ENCODE results near the gene ZNF512. TPM values are rescaled to one million over a fixed set of nuclear protein-coding genes. Genes with fewer than 3 reads are reported as not detected.
"Not testable (repeated sequence)": the region's sequence is repeated elsewhere in the genome, so short reads cannot be mapped to it uniquely, and the experiment has no call there.

ZNF512 gene
- total RNA-seq, 3 donors from 2014 or later, result 28.8 to 42.7 (median 39.7) TPM

DNA sequence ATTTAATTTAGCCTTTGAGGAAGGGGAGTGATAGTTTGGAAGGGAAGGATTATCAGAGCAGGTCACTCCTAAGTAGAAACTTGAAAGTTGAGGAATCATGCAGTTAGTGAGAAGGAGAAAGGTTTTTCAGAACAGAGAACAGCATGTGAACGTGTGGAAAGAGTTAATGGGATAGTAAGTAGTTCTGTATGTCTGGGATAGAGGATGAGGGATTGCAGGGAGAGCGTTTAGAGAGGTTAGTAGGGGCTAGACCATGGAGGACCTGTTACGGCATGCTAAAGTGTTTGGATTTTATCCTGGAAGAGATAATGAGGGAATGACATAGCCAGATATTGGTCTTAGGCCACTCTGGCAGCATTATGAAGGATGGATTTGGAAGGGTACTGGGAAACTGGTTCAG lies 1.8 kb downstream of the ZNF512 start:
- Histone ChIP-seq H3K4me3 (no peak overlapping the region), H3K4me1 (no peaks in the 10 kb centered on the region), H3K27me3 (no peaks in the 10 kb centered on the region), H3K27ac (no peak overlapping the region), H3K9me3 (peaks cover 0 to 13% of the 10 kb centered on the region in 2 donors), H3K36me3 (no peaks in the 10 kb centered on the region)
- intact Hi-C loops (cut with DNase I; ENCODE audit: low total_unique reads), result no loop called here
- no peak for DNase-seq (ENCODE audit: low spot score in 2 of 2)
- no peak for TF ChIP-seq CTCF (IDR thresholded peaks at IDR 0.05)
- no peak for TF ChIP-seq POLR2A (IDR thresholded peaks at IDR 0.05)
- no peak for TF ChIP-seq POLR2AphosphoS5 (IDR thresholded peaks at IDR 0.05)

- Histone ChIP-seq H3K9me3 (peaks cover 11 to 36% of the 10 kb centered on the region in 2 donors), H3K4me3 (no peak overlapping the region), H3K27me3 (no peaks in the 10 kb centered on the region), H3K4me1 (no peaks in the 10 kb centered on the region), H3K27ac (no peak overlapping the region), H3K36me3 (no peaks in the 10 kb centered on the region)
- no peak for TF ChIP-seq POLR2A (IDR thresholded peaks at IDR 0.05)
- no peak for TF ChIP-seq POLR2AphosphoS5 (IDR thresholded peaks at IDR 0.05)
- TF ChIP-seq CTCF (IDR thresholded peaks at IDR 0.05), result no peak
- intact Hi-C loops (cut with DNase I; ENCODE audit: low total_unique reads), result no loop called here
- DNase-seq (ENCODE audit: low spot score in 2 of 2), result no peak
Observed at GRCh38 chr2:27587025-27587424, 4.2 kb downstream of the ZNF512 start.

DNA sequence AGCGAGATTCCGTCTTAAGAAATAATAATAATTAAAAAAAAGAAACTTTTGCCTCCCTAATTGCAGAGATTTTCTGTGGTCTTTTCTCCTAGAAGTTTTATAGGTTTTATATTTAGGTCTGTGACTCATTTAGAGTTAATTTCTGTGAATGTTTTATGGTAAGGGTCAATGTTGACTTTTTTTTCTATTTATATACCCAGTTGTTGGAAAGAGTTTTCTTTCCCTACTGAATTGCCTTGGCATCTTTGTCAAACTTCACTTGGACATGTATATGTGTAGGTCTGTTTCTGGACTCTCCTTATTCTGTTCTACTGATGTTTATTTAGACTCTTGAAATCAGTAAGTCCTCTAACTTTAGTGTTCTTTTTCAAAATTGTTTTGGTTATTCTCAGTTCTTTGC lies 5.5 kb downstream of the ZNF512 start:
- Histone ChIP-seq H3K27ac (no peak overlapping the region), H3K36me3 (no peaks in the 10 kb centered on the region), H3K9me3 (peaks cover 11 to 36% of the 10 kb centered on the region in 2 donors), H3K4me1 (no peaks in the 10 kb centered on the region), H3K4me3 (no peak overlapping the region), H3K27me3 (no peaks in the 10 kb centered on the region)
- no peak for DNase-seq (ENCODE audit: low spot score in 2 of 2)
- intact Hi-C loops (cut with DNase I; ENCODE audit: low total_unique reads), result no loop called here
- TF ChIP-seq POLR2A (IDR thresholded peaks at IDR 0.05), result no peak
- no peak for TF ChIP-seq CTCF (IDR thresholded peaks at IDR 0.05)
- no peak for TF ChIP-seq POLR2AphosphoS5 (IDR thresholded peaks at IDR 0.05)

DNA sequence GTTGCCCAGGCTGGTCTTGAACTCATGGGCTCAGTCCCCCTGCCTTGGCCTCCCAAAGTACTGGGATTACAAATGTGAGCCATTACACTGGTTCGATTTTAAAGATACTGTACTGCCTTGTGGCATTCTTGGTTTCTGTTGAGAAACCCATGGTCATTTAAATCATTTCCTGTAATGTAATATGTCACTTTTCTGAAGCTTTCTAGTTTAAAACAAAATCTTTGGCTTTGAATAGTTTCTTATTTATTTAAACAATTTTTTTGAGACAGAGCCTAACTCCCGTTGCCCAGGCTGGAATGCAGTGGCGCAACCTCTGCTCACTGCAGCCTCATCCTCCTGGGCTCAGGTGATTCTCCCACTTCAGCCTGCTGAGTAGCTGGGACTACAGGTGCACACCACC lies 8.9 kb downstream of the ZNF512 start:
- intact Hi-C loops (cut with DNase I; ENCODE audit: low total_unique reads), result no loop called here
- H3K4me1 ChIP-seq, result no peaks in the 10 kb centered on the region
- H3K27me3 ChIP-seq, result no peaks in the 10 kb centered on the region
- no peak for DNase-seq (ENCODE audit: low spot score in 2 of 2)
- H3K9me3 ChIP-seq, result peaks cover 28 to 47% of the 10 kb centered on the region in 2 donors
- H3K36me3 ChIP-seq, result no peaks in the 10 kb centered on the region
- H3K27ac ChIP-seq, result no peak overlapping the region
- no peak for TF ChIP-seq POLR2A (IDR thresholded peaks at IDR 0.05)
- no peak for TF ChIP-seq CTCF (IDR thresholded peaks at IDR 0.05)
- TF ChIP-seq POLR2AphosphoS5 (IDR thresholded peaks at IDR 0.05), result no peak
- H3K4me3 ChIP-seq, result no peak overlapping the region

DNA sequence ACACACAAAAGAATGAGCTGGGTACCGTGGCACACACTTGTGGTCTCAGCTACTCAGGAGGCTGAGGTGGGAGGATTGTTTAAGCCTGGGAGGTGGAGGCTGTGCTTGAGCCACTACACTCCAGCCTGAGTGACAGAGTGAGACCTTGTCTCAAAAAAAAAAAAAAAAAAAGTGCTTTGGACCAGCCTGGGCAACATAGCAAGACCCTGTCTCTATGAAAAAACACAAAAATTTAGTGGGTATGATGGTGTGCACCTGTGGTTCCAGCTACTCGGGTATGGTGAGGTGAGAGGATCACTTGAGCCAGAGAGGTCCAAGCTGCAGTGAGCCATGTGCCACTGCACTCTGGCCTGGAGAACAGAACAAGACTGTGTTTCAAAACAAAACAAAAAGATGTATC lies 10.4 kb downstream of the ZNF512 start:
- H3K36me3 ChIP-seq, result no peaks in the 10 kb centered on the region
- no peaks in the 10 kb centered on the region for H3K27me3 ChIP-seq
- intact Hi-C loops (cut with DNase I; ENCODE audit: low total_unique reads), result no loop called here
- H3K27ac ChIP-seq, result no peak overlapping the region
- no peak overlapping the region for H3K4me3 ChIP-seq
- no peak for DNase-seq (ENCODE audit: low spot score in 2 of 2)
- TF ChIP-seq CTCF (IDR thresholded peaks at IDR 0.05) (no peak), POLR2A (IDR thresholded peaks at IDR 0.05) (no peak), POLR2AphosphoS5 (IDR thresholded peaks at IDR 0.05) (no peak)
- H3K9me3 ChIP-seq, result peaks cover 28 to 47% of the 10 kb centered on the region in 2 donors
- H3K4me1 ChIP-seq, result no peaks in the 10 kb centered on the region

GRCh38 chr2:27594020-27594703 lies 11.3 kb downstream of the ZNF512 start:
- H3K4me3 ChIP-seq; H3K27ac ChIP-seq; H3K4me1 ChIP-seq; H3K27me3 ChIP-seq; intact Hi-C loops (cut with DNase I; ENCODE audit: low total_unique reads); DNase-seq (ENCODE audit: low spot score in 2 of 2); H3K36me3 ChIP-seq: not testable (repeated sequence)
- H3K9me3 ChIP-seq, result peaks cover 28 to 39% of the 10 kb centered on the region in 2 donors

GRCh38 chr2:27595412-27595811 lies 12.6 kb downstream of the ZNF512 start:
- DNase-seq (ENCODE audit: low spot score in 2 of 2), result not testable (repeated sequence)

More at GRCh38 chr2:27595412-27595811, 12.6 kb downstream of the ZNF512 start:
- H3K36me3 ChIP-seq; H3K4me3 ChIP-seq; H3K4me1 ChIP-seq; H3K27ac ChIP-seq; H3K27me3 ChIP-seq; intact Hi-C loops (cut with DNase I; ENCODE audit: low total_unique reads): not testable (repeated sequence)
- H3K9me3 ChIP-seq, result peaks cover 27 to 28% of the 10 kb centered on the region in 2 donors
